Subcutaneous adipose tissue (tissue), 4 donors: ENCODE measurements around the gene AFF3. TPM values are rescaled to one million over a fixed set of nuclear protein-coding genes. Genes with fewer than 3 reads are reported as not detected.

ENCODE experiments used
- total RNA-seq, 4 donors: library from RNA; depleted of rRNA; stranded (reverse); fragments of >200 nt; gene quantifications; one replicate each; pipeline ENCODE4 v1.1.0, GENCODE V29; 2016
- TF ChIP-seq, protein P1 (sequence below): fragments of 450-650 bp; IDR thresholded peaks from one replicate; pipeline ENCODE4 v1.5.1; 2016; ENCODE audit warnings: low read depth, mild to moderate bottlenecking, control low read depth, antibody characterized with exemption, moderate library complexity

AFF3 gene
- total RNA-seq, 4 donors from 2014 or later, result 2.5 to 6.2 (median 5.6) TPM

DNA sequence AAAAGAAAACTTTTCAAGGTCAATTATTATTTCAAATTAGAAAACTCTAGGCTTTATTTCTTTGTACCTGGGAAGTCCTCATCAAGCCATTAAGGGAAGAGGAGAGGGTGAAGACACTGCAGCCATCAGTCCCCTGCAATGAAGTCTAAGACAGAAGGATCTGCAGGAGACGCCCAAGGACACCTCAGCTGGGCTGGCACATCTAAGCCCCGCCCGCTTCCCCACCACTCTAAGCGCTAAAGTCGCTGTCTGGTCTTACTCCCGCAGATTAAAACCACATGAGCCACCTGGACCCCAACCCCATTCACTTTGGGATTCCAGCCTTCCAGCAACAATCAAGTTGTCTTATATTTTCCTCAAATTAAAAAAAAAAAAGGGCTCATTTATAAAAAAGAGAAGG, 104.4 kb downstream of the AFF3 start:
- TF ChIP-seq, protein P1, sequence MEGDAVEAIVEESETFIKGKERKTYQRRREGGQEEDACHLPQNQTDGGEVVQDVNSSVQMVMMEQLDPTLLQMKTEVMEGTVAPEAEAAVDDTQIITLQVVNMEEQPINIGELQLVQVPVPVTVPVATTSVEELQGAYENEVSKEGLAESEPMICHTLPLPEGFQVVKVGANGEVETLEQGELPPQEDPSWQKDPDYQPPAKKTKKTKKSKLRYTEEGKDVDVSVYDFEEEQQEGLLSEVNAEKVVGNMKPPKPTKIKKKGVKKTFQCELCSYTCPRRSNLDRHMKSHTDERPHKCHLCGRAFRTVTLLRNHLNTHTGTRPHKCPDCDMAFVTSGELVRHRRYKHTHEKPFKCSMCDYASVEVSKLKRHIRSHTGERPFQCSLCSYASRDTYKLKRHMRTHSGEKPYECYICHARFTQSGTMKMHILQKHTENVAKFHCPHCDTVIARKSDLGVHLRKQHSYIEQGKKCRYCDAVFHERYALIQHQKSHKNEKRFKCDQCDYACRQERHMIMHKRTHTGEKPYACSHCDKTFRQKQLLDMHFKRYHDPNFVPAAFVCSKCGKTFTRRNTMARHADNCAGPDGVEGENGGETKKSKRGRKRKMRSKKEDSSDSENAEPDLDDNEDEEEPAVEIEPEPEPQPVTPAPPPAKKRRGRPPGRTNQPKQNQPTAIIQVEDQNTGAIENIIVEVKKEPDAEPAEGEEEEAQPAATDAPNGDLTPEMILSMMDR, result no peak

GRCh38 chr2:100036793-100037192, 105.6 kb downstream of the AFF3 start:
- TF ChIP-seq, protein P1, result no peak

GRCh38 chr2:100036026-100036425, 106.4 kb downstream of the AFF3 start:
- TF ChIP-seq, protein P1, result no peak

DNA sequence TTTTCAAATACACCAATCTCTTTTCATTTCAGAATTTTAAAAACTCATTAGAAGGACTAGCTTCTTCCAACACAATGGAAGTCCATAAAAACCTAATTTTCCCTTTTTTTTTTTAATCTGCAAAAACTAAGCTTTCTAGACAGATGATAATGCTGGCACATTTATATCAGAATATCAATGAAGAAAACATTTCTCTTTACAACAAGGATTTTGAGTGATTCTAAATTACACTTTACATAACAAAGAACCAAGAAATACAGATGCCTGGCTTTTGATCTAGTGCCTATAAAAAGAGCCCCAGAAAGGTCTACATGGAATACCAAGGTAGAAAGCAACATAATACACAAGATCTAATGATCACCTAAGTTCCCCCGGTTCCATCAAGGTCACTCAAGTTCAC, 108.0 kb downstream of the AFF3 start:
- TF ChIP-seq, protein P1, result no peak

GRCh38 chr2:100033976-100034375, 108.4 kb downstream of the AFF3 start:
- TF ChIP-seq, protein P1, result no peak

GRCh38 chr2:100031604-100032003, 110.8 kb downstream of the AFF3 start:
- TF ChIP-seq, protein P1, result no peak

DNA sequence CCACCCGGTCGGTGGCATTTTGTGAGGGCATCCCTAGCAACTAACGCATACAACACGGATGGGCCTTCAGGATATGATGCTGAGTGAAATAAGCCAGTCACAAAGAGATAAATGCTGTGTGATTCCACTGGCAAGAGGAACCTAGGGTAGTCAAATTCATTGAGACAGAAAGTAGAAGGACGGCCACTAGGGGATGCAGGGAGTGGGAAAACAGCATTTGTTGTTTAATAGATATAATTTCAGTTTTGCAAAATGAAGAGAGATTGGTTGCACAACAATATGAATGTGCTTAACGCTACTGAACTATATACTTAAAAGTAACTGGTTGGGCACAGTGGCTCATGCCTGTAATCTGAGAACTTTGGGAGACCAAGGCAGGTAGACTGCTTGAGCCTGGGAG, 112.9 kb downstream of the AFF3 start:
- TF ChIP-seq, protein P1, result no peak
